GM23338 (cell line): Measurements from ENCODE around the gene ENTHD1. TPM values are rescaled to one million over a fixed set of nuclear protein-coding genes. Genes with fewer than 3 reads are reported as not detected.

ENCODE experiments used
- ATAC-seq: fragments of 200-7000 bp; cut with Tn5 transposase; 3 replicates; pipeline ENCODE4 v1.9.1; 2020
- DNase-seq: peaks from one replicate; pipeline ENCODE4 v3.0.0-alpha.2; 2015; ENCODE audit warnings: low spot score
- H2AFZ ChIP-seq: fragments of 200-600 bp; sonication (generic); 2 replicates; pipeline ENCODE4 v1.8.0; 2016; ENCODE audit warnings: antibody characterized with exemption, mild to moderate bottlenecking, moderate library complexity
- H3F3A ChIP-seq: fragments of 200-600 bp; sonication (generic); replicated peaks from 2 replicates; pipeline ENCODE4 v1.8.0; 2017; ENCODE audit warnings: antibody characterized with exemption, mixed run types, low read depth
- H3K27ac ChIP-seq: fragments of 200-600 bp; sonication (generic); 2 replicates; pipeline ENCODE4 v1.6.1; 2016; ENCODE audit warnings: low read depth
- H3K27me3 ChIP-seq: fragments of 200-600 bp; sonication (generic); 2 replicates; pipeline ENCODE4 v1.8.0; 2016; ENCODE audit warnings: mild to moderate bottlenecking, mixed run types, moderate library complexity; ENCODE audit not compliant: insufficient read depth
- H3K36me3 ChIP-seq: fragments of 200-600 bp; sonication (generic); 2 replicates; pipeline ENCODE4 v1.8.0; 2016; ENCODE audit warnings: mild to moderate bottlenecking; ENCODE audit not compliant: insufficient read depth
- H3K4me1 ChIP-seq: fragments of 200-600 bp; sonication (generic); 2 replicates; pipeline ENCODE4 v1.8.0; 2016; ENCODE audit warnings: mild to moderate bottlenecking, moderate library complexity; ENCODE audit not compliant: insufficient read depth
- H3K4me2 ChIP-seq: fragments of 200-600 bp; sonication (generic); 2 replicates; pipeline ENCODE4 v1.7.1; 2017; ENCODE audit warnings: mixed run types
- H3K4me3 ChIP-seq: fragments of 200-600 bp; sonication (generic); 2 replicates; pipeline ENCODE4 v1.6.1; 2016; ENCODE audit warnings: mixed run types
- H3K79me2 ChIP-seq: fragments of 200-600 bp; sonication (generic); replicated peaks from 2 replicates; pipeline ENCODE4 v1.8.0; 2017; ENCODE audit warnings: mild to moderate bottlenecking; ENCODE audit not compliant: insufficient read depth
- H3K9me2 ChIP-seq: fragments of 200-600 bp; sonication (generic); 2 replicates; pipeline ENCODE4 v1.8.0; 2017; ENCODE audit not compliant: insufficient read depth
- H4K20me1 ChIP-seq: fragments of 200-600 bp; sonication (generic); replicated peaks from 2 replicates; pipeline ENCODE4 v1.8.0; 2017; ENCODE audit warnings: mild to moderate bottlenecking; ENCODE audit not compliant: insufficient read depth
- H3K27ac Mint-ChIP-seq: 2 replicates; pipeline ENCODE4 v1.8.0; 2020; ENCODE audit warnings: inconsistent platforms, mild to moderate bottlenecking, moderate library complexity, mixed read lengths
- H3K27me3 Mint-ChIP-seq: 3 replicates; pipeline ENCODE4 v1.8.0; 2022; ENCODE audit warnings: low read depth, mild to moderate bottlenecking, moderate library complexity, mixed read lengths, inconsistent platforms; ENCODE audit not compliant: insufficient read depth, poor library complexity
- H3K36me3 Mint-ChIP-seq: 3 replicates; pipeline ENCODE4 v1.8.0; 2021; ENCODE audit warnings: low read depth, mild to moderate bottlenecking, inconsistent platforms, moderate library complexity, mixed read lengths
- H3K4me1 Mint-ChIP-seq: 3 replicates; pipeline ENCODE4 v1.8.0; 2020; ENCODE audit warnings: mild to moderate bottlenecking, inconsistent platforms, mixed read lengths
- H3K4me3 Mint-ChIP-seq: 3 replicates; pipeline ENCODE4 v1.8.0; 2021; ENCODE audit warnings: moderate library complexity, mild to moderate bottlenecking, inconsistent platforms, mixed read lengths
- H3K9me3 Mint-ChIP-seq: 3 replicates; pipeline ENCODE4 v1.8.0; 2020; ENCODE audit warnings: moderate library complexity, mild to moderate bottlenecking, inconsistent platforms, mixed read lengths
- EZH2 ChIP-seq: fragments of 200-600 bp; sonication (generic); IDR thresholded peaks from one replicate; pipeline ENCODE4 v1.8.0; 2017; ENCODE audit warnings: antibody characterized with exemption, mild to moderate bottlenecking, low read depth; ENCODE audit not compliant: unreplicated experiment
- EZH2phosphoT487 ChIP-seq: fragments of 200-600 bp; sonication (generic); IDR thresholded peaks from one replicate; pipeline ENCODE4 v1.8.1; 2018; ENCODE audit warnings: antibody characterized with exemption; ENCODE audit not compliant: unreplicated experiment
- JUNB ChIP-seq: IDR thresholded peaks from one replicate; pipeline ENCODE4 v1.6.1; 2016; ENCODE audit warnings: antibody characterized with exemption; ENCODE audit not compliant: unreplicated experiment
- NANOG ChIP-seq: IDR thresholded peaks from 2 replicates; pipeline ENCODE4 v1.6.1; 2016; ENCODE audit warnings: antibody characterized with exemption, borderline replicate concordance
- POLR2AphosphoS5 ChIP-seq: IDR thresholded peaks from 2 replicates; pipeline ENCODE4 v1.6.1; 2016; ENCODE audit warnings: antibody characterized with exemption, low read depth
- ZNF114 ChIP-seq: fragments of 250-450 bp; sonication (Bioruptor Pico); IDR thresholded peaks from 2 replicates; pipeline ENCODE4 v1.5.0; 2020; ENCODE audit warnings: mild to moderate bottlenecking, moderate library complexity
- polyA plus RNA-seq: library from polyadenylated mRNA; unstranded; fragments of >200 nt; fragmentation: Nextera tagmentation; extraction: Ambion mirVana; gene quantifications from 2 replicates; pipeline ENCODE4 v1.2.1, GENCODE V29; 2016
- total RNA-seq: library from RNA; depleted of rRNA; stranded (reverse); fragments of >200 nt; shearing (Covaris generic); gene quantifications from 2 replicates; pipeline ENCODE4 v1.2.3, GENCODE V29; 2014
- TF ChIP-seq, protein P1 (sequence below): IDR thresholded peaks from 2 replicates; pipeline ENCODE4 v1.6.1; 2016; ENCODE audit warnings: antibody characterized with exemption
- TF ChIP-seq, protein P2 (sequence below), 2 experiments: fragments of 200-600 bp in 1 of 2; sonication (generic) in 1 of 2; conservative IDR thresholded peaks; 2 replicates each; pipeline versions ENCODE4 v1.5.1 to v1.6.1; 2016 to 2017; ENCODE audit warnings: antibody characterized with exemption in 2 of 2, low read depth in 2 of 2, mild to moderate bottlenecking in 2 of 2, moderate library complexity in 1 of 2
- TF ChIP-seq, protein P3 (sequence below): IDR thresholded peaks from one replicate; pipeline ENCODE4 v1.6.1; 2018; ENCODE audit warnings: antibody characterized with exemption; ENCODE audit not compliant: unreplicated experiment

Gene ENTHD1
- total and polyA plus RNA-seq, 2 experiments from 2014 or later, result not detected

DNA sequence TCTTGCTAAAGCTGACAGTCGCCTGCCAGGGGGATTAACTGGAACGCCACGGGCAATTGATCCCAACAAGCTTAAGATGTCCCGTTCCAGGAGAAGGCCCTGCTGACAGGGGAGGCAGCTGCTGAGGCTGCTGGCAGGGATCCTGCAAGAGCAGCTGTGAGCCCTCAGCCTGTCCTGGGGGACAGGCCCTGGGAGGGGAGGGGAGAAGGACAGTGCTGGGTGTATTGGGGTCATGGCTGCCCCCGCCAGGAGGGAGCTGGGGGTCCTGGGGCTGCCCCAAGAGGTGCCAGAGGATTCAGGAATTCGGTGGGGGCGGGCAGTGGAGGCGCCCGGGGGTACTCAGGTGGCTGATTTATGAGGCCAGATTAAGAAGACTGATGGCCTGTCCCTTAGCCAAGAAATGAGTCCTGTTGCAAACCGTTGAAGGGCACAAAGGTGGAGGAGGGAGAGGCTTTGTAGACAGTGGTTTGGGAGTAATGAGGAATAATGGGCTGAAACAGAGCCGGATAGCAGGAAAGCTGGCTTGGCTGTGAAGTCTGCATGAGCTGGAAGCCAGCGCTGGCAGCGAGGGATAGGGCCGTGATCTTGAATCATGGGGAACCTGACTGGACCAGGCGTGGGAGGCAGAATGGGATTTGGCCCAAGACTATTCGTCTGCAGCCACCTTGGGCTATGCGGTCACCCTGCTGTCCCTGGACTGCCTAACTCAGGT lies 189.5 kb downstream of the ENTHD1 start:
- Histone ChIP-seq H3K9me2 (no peaks in the 10 kb centered on the region), H3K4me1 (no peaks in the 10 kb centered on the region), H3K4me2 (no peak overlapping the region), H4K20me1 (no peaks in the 10 kb centered on the region), H3K79me2 (no peaks in the 10 kb centered on the region), H3K4me3 (no peak overlapping the region), H3K27ac (no peak overlapping the region), H3K27me3 (no peaks in the 10 kb centered on the region), H2AFZ (no peak overlapping the region), H3K36me3 (no peaks in the 10 kb centered on the region), H3F3A (no peaks in the 10 kb centered on the region)
- peaks cover 12% of the 10 kb centered on the region; the same call in 2 of the 3 replicates for H3K4me1 Mint-ChIP-seq
- no peak for DNase-seq
- no peaks in the 10 kb centered on the region for H3K36me3 Mint-ChIP-seq
- ATAC-seq, result no peak
- no peak overlapping the region; the same call in 1 of the 2 replicates for H3K27ac Mint-ChIP-seq
- no peak for TF ChIP-seq EZH2
- TF ChIP-seq, protein P1, sequence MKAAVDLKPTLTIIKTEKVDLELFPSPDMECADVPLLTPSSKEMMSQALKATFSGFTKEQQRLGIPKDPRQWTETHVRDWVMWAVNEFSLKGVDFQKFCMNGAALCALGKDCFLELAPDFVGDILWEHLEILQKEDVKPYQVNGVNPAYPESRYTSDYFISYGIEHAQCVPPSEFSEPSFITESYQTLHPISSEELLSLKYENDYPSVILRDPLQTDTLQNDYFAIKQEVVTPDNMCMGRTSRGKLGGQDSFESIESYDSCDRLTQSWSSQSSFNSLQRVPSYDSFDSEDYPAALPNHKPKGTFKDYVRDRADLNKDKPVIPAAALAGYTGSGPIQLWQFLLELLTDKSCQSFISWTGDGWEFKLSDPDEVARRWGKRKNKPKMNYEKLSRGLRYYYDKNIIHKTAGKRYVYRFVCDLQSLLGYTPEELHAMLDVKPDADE, result no peak
- TF ChIP-seq, protein P2, sequence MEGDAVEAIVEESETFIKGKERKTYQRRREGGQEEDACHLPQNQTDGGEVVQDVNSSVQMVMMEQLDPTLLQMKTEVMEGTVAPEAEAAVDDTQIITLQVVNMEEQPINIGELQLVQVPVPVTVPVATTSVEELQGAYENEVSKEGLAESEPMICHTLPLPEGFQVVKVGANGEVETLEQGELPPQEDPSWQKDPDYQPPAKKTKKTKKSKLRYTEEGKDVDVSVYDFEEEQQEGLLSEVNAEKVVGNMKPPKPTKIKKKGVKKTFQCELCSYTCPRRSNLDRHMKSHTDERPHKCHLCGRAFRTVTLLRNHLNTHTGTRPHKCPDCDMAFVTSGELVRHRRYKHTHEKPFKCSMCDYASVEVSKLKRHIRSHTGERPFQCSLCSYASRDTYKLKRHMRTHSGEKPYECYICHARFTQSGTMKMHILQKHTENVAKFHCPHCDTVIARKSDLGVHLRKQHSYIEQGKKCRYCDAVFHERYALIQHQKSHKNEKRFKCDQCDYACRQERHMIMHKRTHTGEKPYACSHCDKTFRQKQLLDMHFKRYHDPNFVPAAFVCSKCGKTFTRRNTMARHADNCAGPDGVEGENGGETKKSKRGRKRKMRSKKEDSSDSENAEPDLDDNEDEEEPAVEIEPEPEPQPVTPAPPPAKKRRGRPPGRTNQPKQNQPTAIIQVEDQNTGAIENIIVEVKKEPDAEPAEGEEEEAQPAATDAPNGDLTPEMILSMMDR (conservative IDR thresholded peaks at IDR 0.05; ENCODE audit: low read depth in 2 of 2), result no peak
- no peak for TF ChIP-seq NANOG
- TF ChIP-seq, protein P3, sequence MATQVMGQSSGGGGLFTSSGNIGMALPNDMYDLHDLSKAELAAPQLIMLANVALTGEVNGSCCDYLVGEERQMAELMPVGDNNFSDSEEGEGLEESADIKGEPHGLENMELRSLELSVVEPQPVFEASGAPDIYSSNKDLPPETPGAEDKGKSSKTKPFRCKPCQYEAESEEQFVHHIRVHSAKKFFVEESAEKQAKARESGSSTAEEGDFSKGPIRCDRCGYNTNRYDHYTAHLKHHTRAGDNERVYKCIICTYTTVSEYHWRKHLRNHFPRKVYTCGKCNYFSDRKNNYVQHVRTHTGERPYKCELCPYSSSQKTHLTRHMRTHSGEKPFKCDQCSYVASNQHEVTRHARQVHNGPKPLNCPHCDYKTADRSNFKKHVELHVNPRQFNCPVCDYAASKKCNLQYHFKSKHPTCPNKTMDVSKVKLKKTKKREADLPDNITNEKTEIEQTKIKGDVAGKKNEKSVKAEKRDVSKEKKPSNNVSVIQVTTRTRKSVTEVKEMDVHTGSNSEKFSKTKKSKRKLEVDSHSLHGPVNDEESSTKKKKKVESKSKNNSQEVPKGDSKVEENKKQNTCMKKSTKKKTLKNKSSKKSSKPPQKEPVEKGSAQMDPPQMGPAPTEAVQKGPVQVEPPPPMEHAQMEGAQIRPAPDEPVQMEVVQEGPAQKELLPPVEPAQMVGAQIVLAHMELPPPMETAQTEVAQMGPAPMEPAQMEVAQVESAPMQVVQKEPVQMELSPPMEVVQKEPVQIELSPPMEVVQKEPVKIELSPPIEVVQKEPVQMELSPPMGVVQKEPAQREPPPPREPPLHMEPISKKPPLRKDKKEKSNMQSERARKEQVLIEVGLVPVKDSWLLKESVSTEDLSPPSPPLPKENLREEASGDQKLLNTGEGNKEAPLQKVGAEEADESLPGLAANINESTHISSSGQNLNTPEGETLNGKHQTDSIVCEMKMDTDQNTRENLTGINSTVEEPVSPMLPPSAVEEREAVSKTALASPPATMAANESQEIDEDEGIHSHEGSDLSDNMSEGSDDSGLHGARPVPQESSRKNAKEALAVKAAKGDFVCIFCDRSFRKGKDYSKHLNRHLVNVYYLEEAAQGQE, result no peak
- peaks cover 6% of the 10 kb centered on the region for H3K27me3 Mint-ChIP-seq
- no peak overlapping the region for H3K4me3 Mint-ChIP-seq
- H3K9me3 Mint-ChIP-seq, result no peaks in the 10 kb centered on the region

DNA sequence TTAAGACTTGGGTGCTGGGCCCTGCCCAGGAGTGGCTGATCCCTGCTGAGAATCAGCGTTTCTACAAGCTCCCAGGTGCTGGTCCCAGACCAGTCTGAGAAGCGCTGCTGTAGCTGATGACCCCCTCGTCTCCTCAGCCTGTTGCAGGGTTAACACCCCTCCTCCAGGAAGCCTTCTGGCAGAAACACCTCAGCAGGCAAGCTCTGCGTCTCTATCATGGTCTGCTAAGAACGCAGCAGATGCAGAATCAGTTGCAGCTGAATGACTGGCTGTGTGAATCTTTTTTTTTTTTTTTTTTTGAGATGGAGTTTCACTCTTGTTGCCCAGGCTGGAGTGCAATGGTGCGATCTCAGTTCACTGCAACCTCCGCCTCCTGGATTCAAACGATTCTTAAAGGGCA lies 190.5 kb downstream of the ENTHD1 start:
- H3K4me3 Mint-ChIP-seq, result no peak overlapping the region
- TF ChIP-seq NANOG (no peak), EZH2 (no peak), ZNF114 (CRISPR knock-in tag) (no peak), JUNB (no peak), POLR2AphosphoS5 (no peak), EZH2phosphoT487 (no peak)
- TF ChIP-seq, protein P3, result no peak

More for the DNA sequence above, 190.5 kb downstream of the ENTHD1 start:
- H3F3A ChIP-seq, result no peaks in the 10 kb centered on the region
- ATAC-seq (no peak), DNase-seq (no peak)
- Mint-ChIP-seq H3K4me1 (peaks cover 12% of the 10 kb centered on the region; the same call in 2 of the 3 replicates), H3K9me3 (no peaks in the 10 kb centered on the region), H3K27me3 (peaks cover 8% of the 10 kb centered on the region), H3K27ac (no peak overlapping the region), H3K36me3 (no peaks in the 10 kb centered on the region)
- H3K27me3 ChIP-seq, result no peaks in the 10 kb centered on the region
- no peaks in the 10 kb centered on the region for H3K36me3 ChIP-seq
- no peaks in the 10 kb centered on the region for H3K79me2 ChIP-seq
- no peak overlapping the region for H3K4me2 ChIP-seq
- no peaks in the 10 kb centered on the region for H3K9me2 ChIP-seq
- H2AFZ ChIP-seq, result no peak overlapping the region
- no peak overlapping the region for H3K4me3 ChIP-seq
- no peak overlapping the region for H3K27ac ChIP-seq
- no peaks in the 10 kb centered on the region for H4K20me1 ChIP-seq
- no peaks in the 10 kb centered on the region for H3K4me1 ChIP-seq
